SIG-M5 treated with dmso at 0.1 percent for 504 hours (cell line): ENCODE results near the gene GJB5.

Experiments used
- DNase-seq: peaks from one replicate; lab custom pipeline; 2025; ENCODE audit not compliant: unreplicated experiment; lab: John Stamatoyannopoulos, UW

GJB5 gene

GRCh38 chr1:34744851-34745250 lies 10.0 kb upstream of the GJB5 start:
- no peak for DNase-seq

GRCh38 chr1:34745666-34746065 lies 9.2 kb upstream of the GJB5 start:
- DNase-seq: no peak

GRCh38 chr1:34746101-34746500 lies 8.7 kb upstream of the GJB5 start:
- no peak for DNase-seq

- DNase-seq: no peak
These were observed 7.8 kb upstream of the GJB5 start for GRCh38 chr1:34746785-34747637.

- no peak for DNase-seq
These were observed 7.3 kb upstream of the GJB5 start for GRCh38 chr1:34747638-34747941.

- no peak for DNase-seq
These were observed 4.9 kb upstream of the GJB5 start for GRCh38 chr1:34749992-34750391.

GRCh38 chr1:34750610-34751009 lies 4.2 kb upstream of the GJB5 start:
- no peak for DNase-seq

- no peak for DNase-seq
These were observed 1.7 kb upstream of the GJB5 start for GRCh38 chr1:34753163-34753562.

GRCh38 chr1:34755961-34756360 lies 1.1 kb downstream of the GJB5 start:
- no peak for DNase-seq

- DNase-seq: no peak
These were observed 2.5 kb downstream of the GJB5 start for GRCh38 chr1:34757386-34757785.

- DNase-seq: no peak
These were observed 3.9 kb downstream of the GJB5 start for GRCh38 chr1:34758751-34759150.

GRCh38 chr1:34759503-34760357 lies 4.9 kb downstream of the GJB5 start, which contains the start of gene GJB4:
Gene GJB4 (plus strand): TSS chr1:34759740. CDS start chr1:34761255, 1,515 bp downstream.
- no peak for DNase-seq

GRCh38 chr1:34761176-34761761 lies 6.4 kb downstream of the GJB5 start:
- no peak for DNase-seq

GRCh38 chr1:34761776-34762307 lies 7.0 kb downstream of the GJB5 start:
- no peak for DNase-seq

- DNase-seq: no peak
These were observed 7.8 kb downstream of the GJB5 start for GRCh38 chr1:34762474-34763141.

- no peak for DNase-seq
These were observed 8.4 kb downstream of the GJB5 start for GRCh38 chr1:34763142-34763781.

GRCh38 chr1:34768856-34769255 lies 14.0 kb downstream of the GJB5 start:
- no peak for DNase-seq

GRCh38 chr1:34770891-34771504 lies 16.2 kb downstream of the GJB5 start:
- DNase-seq: no peak

GRCh38 chr1:34771573-34772371 lies 16.9 kb downstream of the GJB5 start:
- DNase-seq: no peak
